H1 (cell line): ENCODE data around the gene ANKRD40CL. TPM values are rescaled to one million over a fixed set of nuclear protein-coding genes. Genes with fewer than 3 reads are reported as not detected.

Experiments used
- CTCF ChIA-PET: fragments of 300-600 bp; sonication (Branson Sonifier 250); formaldehyde crosslinking; loops from one replicate; lab custom pipeline; 2021; ENCODE audit not compliant: partially characterized antibody; lab: Charles Lee
- POLR2A ChIA-PET: fragments of 300-600 bp; sonication (Branson Sonifier 250); formaldehyde crosslinking; loops from one replicate; lab custom pipeline; 2021; ENCODE audit warnings: inconsistent platforms; ENCODE audit not compliant: partially characterized antibody; lab: Charles Lee
- DNase-seq, 2 experiments: peaks; one replicate each; pipeline versions ENCODE4 v3.0.0 to v3.0.0-alpha.2; 2010 to 2022; ENCODE audit warnings: low spot score in 2 of 2, low read depth in 1 of 2, mixed read lengths in 1 of 2
- FAIRE-seq: peaks from 2 replicates; lab custom pipeline; 2011; peaks lifted over from hg19 to GRCh38; lab: Jason Lieb, UNC
- H2AFZ ChIP-seq: 2 replicates; pipeline ENCODE4 v1.8.1; 2012; ENCODE audit warnings: low read length, inconsistent platforms
- H2AK5ac ChIP-seq: 2 replicates; pipeline ENCODE4 v1.6.1; 2013; ENCODE audit warnings: low read depth, low read length
- H2BK120ac ChIP-seq: replicated peaks from 2 replicates; pipeline ENCODE3; 2013; ENCODE audit warnings: low read depth, low read length, inconsistent platforms
- H2BK12ac ChIP-seq: 2 replicates; pipeline ENCODE4 v1.6.1; 2013; ENCODE audit warnings: low read depth, low read length
- H2BK15ac ChIP-seq: 2 replicates; pipeline ENCODE4 v1.6.1; 2013; ENCODE audit warnings: low read length
- H2BK20ac ChIP-seq: 2 replicates; pipeline ENCODE4 v1.6.1; 2013; ENCODE audit warnings: low read length
- H2BK5ac ChIP-seq: 2 replicates; pipeline ENCODE4 v1.6.1; 2013; ENCODE audit warnings: low read depth, low read length
- H3K14ac ChIP-seq: 2 replicates; pipeline ENCODE4 v1.6.1; 2013; ENCODE audit warnings: inconsistent platforms; ENCODE audit not compliant: insufficient read length
- H3K18ac ChIP-seq: 2 replicates; pipeline ENCODE4 v1.6.1; 2013; ENCODE audit warnings: low read length; ENCODE audit errors: extremely low read depth
- H3K23ac ChIP-seq: 2 replicates; pipeline ENCODE4 v1.6.1; 2013; ENCODE audit warnings: inconsistent platforms; ENCODE audit not compliant: insufficient read length
- H3K23me2 ChIP-seq: 2 replicates; pipeline ENCODE4 v1.6.1; 2013; ENCODE audit warnings: low read depth, low read length
- H3K27ac ChIP-seq: 2 replicates; pipeline ENCODE4 v1.6.1; 2011; ENCODE audit warnings: low read depth, low read length, inconsistent platforms
- H3K27me3 ChIP-seq, 4 experiments: replicated peaks in 1 of 4; 1 replicate in 1 of 4; 2 replicates in 3 of 4; pipeline versions ENCODE4 v1.6.1 to v1.8.1; 2011 to 2013; ENCODE audit warnings: low read length in 3 of 4, mild to moderate bottlenecking in 3 of 4, inconsistent platforms in 2 of 4, mixed read lengths in 2 of 4, moderate library complexity in 1 of 4; ENCODE audit not compliant: control insufficient read depth in 3 of 4, insufficient read depth in 3 of 4; ENCODE audit errors: extremely low read depth in 1 of 4
- H3K36me3 ChIP-seq, 4 experiments: 2 replicates each; pipeline versions ENCODE4 v1.6.1 to v1.8.1; 2011 to 2013; ENCODE audit warnings: mild to moderate bottlenecking in 4 of 4, low read length in 3 of 4, moderate library complexity in 2 of 4, control low read depth in 1 of 4, inconsistent platforms in 1 of 4; ENCODE audit not compliant: insufficient read depth in 4 of 4, control insufficient read depth in 2 of 4
- H3K4ac ChIP-seq: replicated peaks from 2 replicates; pipeline ENCODE3; 2013; ENCODE audit warnings: low read length, low read depth, mixed read lengths, inconsistent platforms; ENCODE audit not compliant: insufficient read length
- H3K4me1 ChIP-seq, 4 experiments: replicated peaks in 1 of 4; 1 replicate in 1 of 4; 2 replicates in 3 of 4; pipeline versions ENCODE4 v1.6.1 to v1.8.1; 2011 to 2013; ENCODE audit warnings: low read length in 3 of 4, inconsistent platforms in 2 of 4, mixed read lengths in 1 of 4; ENCODE audit not compliant: insufficient read depth in 4 of 4, control insufficient read depth in 3 of 4
- H3K4me2 ChIP-seq, 2 experiments: 2 replicates each; pipeline versions ENCODE4 v1.6.1 to v1.8.1; 2011 to 2013; ENCODE audit warnings: low read depth in 2 of 2, low read length in 2 of 2, control low read depth in 1 of 2, inconsistent platforms in 1 of 2, mild to moderate bottlenecking in 1 of 2; ENCODE audit not compliant: insufficient read depth in 1 of 2
- H3K4me3 ChIP-seq, 4 experiments: fragments of 200-600, 300-600 bp in 1 of 4; sonication (generic), shearing (Covaris generic), sonication (Bioruptor Twin) in 1 of 4; 2 replicates each; pipeline versions ENCODE4 v1.5.1 to v1.8.1; 2011 to 2016; ENCODE audit warnings: low read length in 4 of 4, low read depth in 3 of 4, control low read depth in 2 of 4, inconsistent platforms in 2 of 4, mild to moderate bottlenecking in 2 of 4, mixed read lengths in 1 of 4, moderate library complexity in 1 of 4; ENCODE audit not compliant: insufficient read depth in 2 of 4; ENCODE audit errors: extremely low read depth in 1 of 4
- H3K56ac ChIP-seq: replicated peaks from 2 replicates; pipeline ENCODE3; 2013; ENCODE audit warnings: low read depth, mild to moderate bottlenecking, mixed read lengths, low read length, inconsistent platforms; ENCODE audit not compliant: insufficient read length
- H3K79me1 ChIP-seq: 2 replicates; pipeline ENCODE4 v1.6.1; 2013; ENCODE audit warnings: low read depth, low read length, control low read depth
- H3K79me2 ChIP-seq, 2 experiments: 2 replicates each; pipeline versions ENCODE4 v1.6.1 to v1.8.1; 2012 to 2013; ENCODE audit warnings: low read length in 2 of 2, mild to moderate bottlenecking in 2 of 2, inconsistent platforms in 1 of 2; ENCODE audit not compliant: insufficient read depth in 2 of 2, control insufficient read depth in 1 of 2
- H3K9ac ChIP-seq, 4 experiments: replicated peaks in 1 of 4; 1 replicate in 1 of 4; 2 replicates in 3 of 4; pipeline versions ENCODE4 v1.6.1 to v1.8.1; 2011 to 2013; ENCODE audit warnings: low read depth in 3 of 4, low read length in 3 of 4, control low read depth in 2 of 4, mild to moderate bottlenecking in 2 of 4, moderate library complexity in 2 of 4, inconsistent platforms in 1 of 4; ENCODE audit errors: extremely low read depth in 1 of 4
- H3K9me3 ChIP-seq, 2 experiments: 2 replicates each; pipeline versions ENCODE4 v1.6.1 to v1.8.1; 2012 to 2013; ENCODE audit warnings: mild to moderate bottlenecking in 2 of 2, moderate library complexity in 2 of 2, control low read depth in 1 of 2, inconsistent platforms in 1 of 2, low read depth in 1 of 2, low read length in 1 of 2, mixed read lengths in 1 of 2; ENCODE audit not compliant: insufficient read depth in 2 of 2
- H4K20me1 ChIP-seq, 2 experiments: replicated peaks in 1 of 2; 2 replicates each; pipeline versions ENCODE3 to v1.8.1; 2011 to 2013; ENCODE audit warnings: inconsistent platforms in 2 of 2, low read length in 2 of 2, mild to moderate bottlenecking in 1 of 2; ENCODE audit not compliant: insufficient read depth in 2 of 2, control insufficient read depth in 1 of 2
- H4K5ac ChIP-seq: 2 replicates; pipeline ENCODE4 v1.6.1; 2013; ENCODE audit warnings: low read length, low read depth, mixed read lengths, inconsistent platforms; ENCODE audit not compliant: insufficient read length
- H4K8ac ChIP-seq: 2 replicates; pipeline ENCODE4 v1.8.0; 2013; ENCODE audit warnings: mild to moderate bottlenecking, moderate library complexity, low read length, inconsistent platforms; ENCODE audit not compliant: insufficient read depth; ENCODE audit errors: extremely low read depth
- H4K91ac ChIP-seq: replicated peaks from 2 replicates; pipeline ENCODE3; 2013; ENCODE audit warnings: low read length, mixed read lengths, inconsistent platforms; ENCODE audit not compliant: insufficient read length
- SRF ChIP-seq: IDR thresholded peaks from 2 replicates; pipeline ENCODE4 v1.6.1; 2011; ENCODE audit warnings: mild to moderate bottlenecking, low read depth, low read length, moderate library complexity
- WGBS, 2 experiments: shearing (Covaris generic) in 1 of 2; methylation state at CpG; one replicate each; pipeline versions ENCODE4 v1.1.6 to v1.1.7; 2013 to 2015; ENCODE audit warnings: low lambda C conversion rate in 2 of 2, mixed read lengths in 2 of 2, inconsistent platforms in 1 of 2, low coverage in 1 of 2, missing lambda C conversion rate in 1 of 2; ENCODE audit not compliant: insufficient replicate concordance in 2 of 2, insufficient coverage in 1 of 2, insufficient read length in 1 of 2; ENCODE audit errors: extremely low coverage in 1 of 2, missing lambda C conversion rate in 1 of 2; 5-methylcytosine and 5-hydroxymethylcytosine counted together
- microRNA-seq, 2 experiments: library from miRNA; unstranded; fragments of <30 nt; microRNA quantifications; one replicate each; pipeline versions ENCODE4 to v1.2.0, GENCODE V29; 2016 to 2020; ENCODE audit warnings: borderline microRNAs expressed in 2 of 2, borderline number of aligned reads in 2 of 2, borderline replicate concordance in 1 of 2
- polyA plus RNA-seq, 7 experiments: library from polyadenylated mRNA; depleted of rRNA in 3 of 7; stranded (reverse) in 5 of 7; unstranded in 2 of 7; fragments of >200 nt in 5 of 7; fragments of 200-250 nt in 2 of 7; gene quantifications; 1 replicate in 5 of 7; 2 replicates in 1 of 7; 4 replicates in 1 of 7; pipeline versions ENCODE4 v1.2.1 to v1.2.3, GENCODE V29; 2011 to 2013; ENCODE audit warnings: missing spikeins in 2 of 7, mixed read lengths in 2 of 7
- small RNA-seq: library from polyadenylated mRNA; stranded (forward); fragments of <200 nt; extraction: miRNeasy Mini kit (QIAGEN cat#:217004); gene quantifications from one replicate; pipeline ENCODE3, GENCODE V24; 2013; ENCODE audit not compliant: insufficient read depth
- total RNA-seq: library from RNA; stranded (reverse); fragmentation: NEBNext Ultra II Directional; extraction: Animal tissue kit (Norgen Biotek cat#: 25700); gene quantifications from 2 replicates; pipeline ENCODE4 v1.2.1, GENCODE V29; 2021

ANKRD40CL gene
- total and polyA plus RNA-seq, 2 of the 8 experiments (the other 6 are each of a cell fraction or from before 2014, with no cell fraction given) = not detected

DNA sequence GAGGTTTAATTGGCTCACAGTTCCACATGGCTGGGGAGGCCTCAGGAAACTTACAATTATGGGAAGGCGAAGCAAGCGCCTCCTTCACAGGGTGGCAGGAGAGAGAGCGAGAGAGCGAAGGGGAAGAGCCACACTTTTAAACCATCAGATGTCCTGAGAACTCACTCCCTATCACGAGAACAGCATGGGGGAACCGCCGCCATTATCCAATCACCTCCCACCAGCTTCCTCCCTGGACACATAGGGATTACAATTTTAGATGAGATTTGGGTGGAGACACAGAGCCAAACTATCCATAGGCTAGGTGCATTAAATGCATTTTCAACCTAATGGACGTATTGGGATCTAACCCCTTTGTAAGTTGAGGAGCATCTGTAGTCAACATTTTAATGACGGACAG lies 54.7 kb downstream of the ANKRD40CL start:
- no peak for FAIRE-seq
- Histone ChIP-seq H3K4ac (no peak overlapping the region), H2AK5ac (no peak overlapping the region), H3K27me3 (no peaks in the 10 kb centered on the region), H3K36me3 (no peaks in the 10 kb centered on the region), H2BK120ac (no peak overlapping the region), H3K9ac (no peak overlapping the region), H2BK12ac (no peak overlapping the region), H3K23ac (no peak overlapping the region), H4K20me1 (no peaks in the 10 kb centered on the region), H3K14ac (no peak overlapping the region), H4K91ac (no peak overlapping the region), H3K4me1 (peaks cover 0 to 5% (median 4%) of the 10 kb centered on the region in 4 experiments; a peak in 4 of 7 replicates), H3K79me2 (no peaks in the 10 kb centered on the region), H4K5ac (no peak overlapping the region), H4K8ac (no peak overlapping the region), H2BK20ac (no peak overlapping the region), H3K23me2 (peaks cover 2% of the 10 kb centered on the region), H3K4me2 (no peak overlapping the region), H2BK5ac (no peak overlapping the region), H2AFZ (peak overlapping the region; percentile 89; the same call in 1 of the 2 replicates), H3K4me3 (no peak overlapping the region), H2BK15ac (no peak overlapping the region), H3K18ac (no peak overlapping the region), H3K9me3 (no peaks in the 10 kb centered on the region), H3K56ac (no peak overlapping the region), H3K79me1 (no peaks in the 10 kb centered on the region), H3K27ac (no peak overlapping the region)
- no peak for TF ChIP-seq SRF
- CTCF ChIA-PET = interaction anchor here (1.0 kb wide), 1 partner anchor 18 kb away, joined by 3 read pairs; no protein-coding TSS in a partner anchor
- 85% methylated on average over 9 of the region's 9 CpGs; no CpG with 5 or more reads in 1 of the 2 experiments for WGBS, 2 experiments
- DNase-seq = no peak
- POLR2A ChIA-PET = no interaction called here

Small RNA genes within 50 kb of the gene (microRNA-seq; reads per million reads assigned to microRNA genes)
- gene MIR8059 = 0 reads per million in 2 experiments

Small RNA genes within 50 kb of the gene (small RNA-seq; reads per million reads assigned to genes)
- not detected for gene AC005921.1
- gene MIR8059 = not detected

Other genes starting within 250 kb of the ANKRD40CL start
- gene EPN3, start 234.8 kb downstream of the ANKRD40CL start, total RNA-seq = 5.8 and 7.9 TPM in 2 replicates
- 6.7 and 8.1 TPM in 2 replicates for gene EPN3, start 234.8 kb downstream of the ANKRD40CL start, polyA plus RNA-seq (2011; rRNA removed)
- gene SPATA20, start 220.3 kb downstream of the ANKRD40CL start, total RNA-seq = 16.2 and 16.7 TPM in 2 replicates
- gene SPATA20, start 220.3 kb downstream of the ANKRD40CL start, polyA plus RNA-seq (2011; rRNA removed) = 17.5 and 23.2 TPM in 2 replicates
- gene CACNA1G, start 206.8 kb downstream of the ANKRD40CL start, total RNA-seq = 4.8 and 4.9 TPM in 2 replicates
- 2.9 and 4.8 TPM in 2 replicates for gene CACNA1G, start 206.8 kb downstream of the ANKRD40CL start, polyA plus RNA-seq (2011; rRNA removed)
- gene ABCC3, start 132.6 kb downstream of the ANKRD40CL start, total RNA-seq = 0.37 and 0.71 TPM in 2 replicates
- gene ABCC3, start 132.6 kb downstream of the ANKRD40CL start, polyA plus RNA-seq (2011; rRNA removed) = 0.22 and 0.35 TPM in 2 replicates
- gene ANKRD40, start 59.6 kb downstream of the ANKRD40CL start, total RNA-seq = 50.1 and 54.3 TPM in 2 replicates
- gene ANKRD40, start 59.6 kb downstream of the ANKRD40CL start, polyA plus RNA-seq (2011; rRNA removed) = 19.7 and 26.1 TPM in 2 replicates
- gene LUC7L3, start 47.9 kb downstream of the ANKRD40CL start, total RNA-seq = 126 and 128 TPM in 2 replicates
- 102 and 103 TPM in 2 replicates for gene LUC7L3, start 47.9 kb downstream of the ANKRD40CL start, polyA plus RNA-seq (2011; rRNA removed)
- 0.07 TPM in 1 of 2 replicates, not detected in the other for gene WFIKKN2, start 68.1 kb upstream of the ANKRD40CL start, total RNA-seq
- 0.30 and 0.33 TPM in 2 replicates for gene WFIKKN2, start 68.1 kb upstream of the ANKRD40CL start, polyA plus RNA-seq (2011; rRNA removed)
- 20.8 and 26.7 TPM in 2 replicates for gene TOB1, start 98.8 kb upstream of the ANKRD40CL start, total RNA-seq
- gene TOB1, start 98.8 kb upstream of the ANKRD40CL start, polyA plus RNA-seq (2011; rRNA removed) = 9.7 and 14.4 TPM in 2 replicates